ENCODE data around the gene APCDD1. TPM values are rescaled to one million over a fixed set of nuclear protein-coding genes. Genes with fewer than 3 reads are reported as not detected.

The APCDD1 gene
- total and polyA plus RNA-seq, 2 experiments from 2014 or later = 69.6 to 114 TPM

DNA sequence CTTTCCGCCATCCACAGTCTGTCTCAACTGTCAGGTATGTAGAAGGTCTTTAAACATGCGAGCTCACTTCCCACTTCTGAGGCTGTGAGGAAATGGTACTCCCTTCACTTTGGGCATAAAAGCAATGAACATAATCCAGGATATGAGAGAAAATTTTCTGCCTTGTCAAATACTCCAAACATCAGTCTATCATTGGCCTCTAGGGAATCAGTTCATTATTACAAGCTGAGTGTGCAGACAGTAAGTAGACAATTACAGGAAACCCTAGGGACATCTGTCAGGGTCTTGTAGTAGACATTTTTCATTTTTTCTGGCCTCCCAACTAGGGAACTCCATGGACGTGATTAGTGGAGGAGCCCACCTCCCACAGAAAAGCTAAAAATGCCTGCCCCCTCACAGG, 13.6 kb upstream of the APCDD1 start:
- DNase-seq (ENCODE audit: low spot score) = no peak
- no peaks in the 10 kb centered on the region for H4K20me1 ChIP-seq (ENCODE audit: insufficient read depth, poor library complexity, severe bottlenecking)
- H3K36me3 ChIP-seq (replicated peaks; ENCODE audit: insufficient read depth, low read depth) = no peaks in the 10 kb centered on the region
- H3K27me3 ChIP-seq = no peaks in the 10 kb centered on the region
- H3K4me3 ChIP-seq = no peak overlapping the region
- no peaks in the 10 kb centered on the region for H3K79me2 ChIP-seq
- no peaks in the 10 kb centered on the region for H3K9me3 ChIP-seq (ENCODE audit: low read depth)
- H3K4me1 ChIP-seq (ENCODE audit: insufficient read depth) = peaks cover 5% of the 10 kb centered on the region
- TF ChIP-seq EZH2phosphoT487 (IDR thresholded peaks at IDR 0.05; ENCODE audit: low read depth, severe bottlenecking, unreplicated experiment) = no peak
- TF ChIP-seq EZH2 (IDR thresholded peaks at IDR 0.05; ENCODE audit: borderline replicate concordance) = no peak
- TF ChIP-seq, protein P1, sequence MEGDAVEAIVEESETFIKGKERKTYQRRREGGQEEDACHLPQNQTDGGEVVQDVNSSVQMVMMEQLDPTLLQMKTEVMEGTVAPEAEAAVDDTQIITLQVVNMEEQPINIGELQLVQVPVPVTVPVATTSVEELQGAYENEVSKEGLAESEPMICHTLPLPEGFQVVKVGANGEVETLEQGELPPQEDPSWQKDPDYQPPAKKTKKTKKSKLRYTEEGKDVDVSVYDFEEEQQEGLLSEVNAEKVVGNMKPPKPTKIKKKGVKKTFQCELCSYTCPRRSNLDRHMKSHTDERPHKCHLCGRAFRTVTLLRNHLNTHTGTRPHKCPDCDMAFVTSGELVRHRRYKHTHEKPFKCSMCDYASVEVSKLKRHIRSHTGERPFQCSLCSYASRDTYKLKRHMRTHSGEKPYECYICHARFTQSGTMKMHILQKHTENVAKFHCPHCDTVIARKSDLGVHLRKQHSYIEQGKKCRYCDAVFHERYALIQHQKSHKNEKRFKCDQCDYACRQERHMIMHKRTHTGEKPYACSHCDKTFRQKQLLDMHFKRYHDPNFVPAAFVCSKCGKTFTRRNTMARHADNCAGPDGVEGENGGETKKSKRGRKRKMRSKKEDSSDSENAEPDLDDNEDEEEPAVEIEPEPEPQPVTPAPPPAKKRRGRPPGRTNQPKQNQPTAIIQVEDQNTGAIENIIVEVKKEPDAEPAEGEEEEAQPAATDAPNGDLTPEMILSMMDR (IDR thresholded peaks at IDR 0.05; ENCODE audit: poor library complexity) = no peak
- 87% methylated on average over 3 of the region's 3 CpGs for WGBS (ENCODE audit: low lambda C conversion rate, missing lambda C conversion rate)
- no peak overlapping the region for H2AFZ ChIP-seq
- H3K27ac ChIP-seq = no peak overlapping the region
- no peaks in the 10 kb centered on the region for H3K9me2 ChIP-seq (replicated peaks; ENCODE audit: insufficient read depth)
- H3K4me2 ChIP-seq = no peak overlapping the region

DNA sequence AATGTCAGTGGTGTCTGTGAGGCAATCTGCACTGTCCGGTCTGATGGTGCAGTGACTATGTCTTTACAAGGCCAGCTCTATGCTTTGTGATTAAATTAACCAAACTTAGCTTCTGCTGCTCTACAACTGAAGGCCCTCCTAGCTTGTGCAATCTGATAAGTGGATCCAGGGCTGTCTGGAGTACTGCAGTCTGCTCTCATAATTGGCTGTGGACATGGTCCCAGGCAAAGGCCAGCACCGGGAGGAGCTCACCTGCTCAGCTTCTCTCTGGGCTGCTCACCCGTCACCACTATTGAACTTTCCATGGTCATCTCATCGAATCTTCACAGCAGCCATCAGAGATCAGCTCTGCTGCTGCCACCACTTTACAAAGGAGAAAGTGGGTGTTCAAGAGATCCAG, 13.0 kb upstream of the APCDD1 start:
- no peaks in the 10 kb centered on the region for H4K20me1 ChIP-seq (ENCODE audit: insufficient read depth, poor library complexity, severe bottlenecking)
- no peaks in the 10 kb centered on the region for H3K79me2 ChIP-seq
- H3K9me3 ChIP-seq (ENCODE audit: low read depth) = no peaks in the 10 kb centered on the region
- H3K4me2 ChIP-seq = no peak overlapping the region
- no peaks in the 10 kb centered on the region for H3K9me2 ChIP-seq (replicated peaks; ENCODE audit: insufficient read depth)
- no peaks in the 10 kb centered on the region for H3K36me3 ChIP-seq (replicated peaks; ENCODE audit: insufficient read depth, low read depth)
- peaks cover 5% of the 10 kb centered on the region for H3K4me1 ChIP-seq (ENCODE audit: insufficient read depth)
- no peaks in the 10 kb centered on the region for H3K27me3 ChIP-seq
- H2AFZ ChIP-seq = no peak overlapping the region
- TF ChIP-seq, protein P1 (IDR thresholded peaks at IDR 0.05; ENCODE audit: poor library complexity) = no peak
- no peak for TF ChIP-seq EZH2phosphoT487 (IDR thresholded peaks at IDR 0.05; ENCODE audit: low read depth, severe bottlenecking, unreplicated experiment)
- no peak for TF ChIP-seq EZH2 (IDR thresholded peaks at IDR 0.05; ENCODE audit: borderline replicate concordance)
- DNase-seq (ENCODE audit: low spot score) = no peak
- 90% methylated on average over 4 of the region's 4 CpGs for WGBS (ENCODE audit: low lambda C conversion rate, missing lambda C conversion rate)
- H3K4me3 ChIP-seq = no peak overlapping the region
- no peak overlapping the region for H3K27ac ChIP-seq

DNA sequence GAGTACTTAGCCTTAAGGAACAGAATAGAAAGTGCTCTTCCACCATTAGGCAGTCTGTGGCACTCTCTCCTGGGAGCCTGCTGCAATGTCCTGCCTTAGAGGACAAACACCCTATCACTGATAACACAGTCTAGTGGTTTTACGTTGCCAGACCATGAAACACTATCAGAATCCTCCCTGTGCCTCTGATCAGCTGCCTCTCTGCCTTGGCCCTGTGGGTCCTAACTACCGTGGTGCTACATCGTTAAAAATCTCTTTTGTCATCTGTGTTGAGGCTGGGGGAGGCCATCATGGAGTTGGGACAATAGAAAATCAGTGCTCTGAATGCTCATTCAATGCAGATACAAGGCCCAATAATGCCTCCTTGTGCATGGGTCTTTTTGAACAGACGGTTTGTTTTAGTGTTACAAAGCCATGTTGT, 11.9 kb upstream of the APCDD1 start:
- WGBS (ENCODE audit: low lambda C conversion rate, missing lambda C conversion rate) = 73% methylated on average over 4 of the region's 4 CpGs
- Histone ChIP-seq H3K27ac (no peak overlapping the region), H3K9me3 (ENCODE audit: low read depth) (no peaks in the 10 kb centered on the region), H3K79me2 (no peaks in the 10 kb centered on the region), H3K27me3 (no peaks in the 10 kb centered on the region), H3K4me3 (no peak overlapping the region), H3K36me3 (replicated peaks; ENCODE audit: insufficient read depth, low read depth) (no peaks in the 10 kb centered on the region), H4K20me1 (ENCODE audit: insufficient read depth, poor library complexity, severe bottlenecking) (no peaks in the 10 kb centered on the region), H3K9me2 (replicated peaks; ENCODE audit: insufficient read depth) (no peaks in the 10 kb centered on the region), H3K4me2 (no peak overlapping the region), H3K4me1 (ENCODE audit: insufficient read depth) (peaks cover 5% of the 10 kb centered on the region), H2AFZ (no peak overlapping the region)
- no peak for DNase-seq (ENCODE audit: low spot score)
- TF ChIP-seq, protein P1 (IDR thresholded peaks at IDR 0.05; ENCODE audit: poor library complexity) = peak; percentile 20
- no peak for TF ChIP-seq EZH2phosphoT487 (IDR thresholded peaks at IDR 0.05; ENCODE audit: low read depth, severe bottlenecking, unreplicated experiment)

DNA sequence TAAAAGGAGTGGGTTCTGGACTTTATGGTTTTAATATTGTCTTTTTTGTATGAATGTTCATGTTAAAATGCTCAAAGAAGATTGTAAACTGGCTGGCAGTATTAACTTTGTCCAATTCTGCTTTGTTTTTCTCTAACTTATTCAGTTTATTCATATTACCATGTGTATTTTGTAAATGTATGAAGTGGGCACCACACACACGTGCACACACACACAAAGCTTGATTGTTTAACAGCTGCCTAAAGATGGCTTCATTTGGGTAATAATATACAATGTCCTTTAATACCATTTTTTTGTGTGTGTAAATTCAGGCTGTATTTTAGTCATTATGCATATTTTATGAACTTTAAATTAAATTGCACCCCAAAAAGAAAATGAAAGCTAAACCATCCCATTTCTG, 11.4 kb upstream of the APCDD1 start:
- Histone ChIP-seq H3K79me2 (no peaks in the 10 kb centered on the region), H4K20me1 (ENCODE audit: insufficient read depth, poor library complexity, severe bottlenecking) (no peaks in the 10 kb centered on the region), H2AFZ (no peak overlapping the region), H3K4me1 (ENCODE audit: insufficient read depth) (peaks cover 5% of the 10 kb centered on the region), H3K4me3 (no peak overlapping the region), H3K9me2 (replicated peaks; ENCODE audit: insufficient read depth) (no peaks in the 10 kb centered on the region), H3K27me3 (no peaks in the 10 kb centered on the region), H3K27ac (no peak overlapping the region), H3K36me3 (replicated peaks; ENCODE audit: insufficient read depth, low read depth) (no peaks in the 10 kb centered on the region), H3K9me3 (ENCODE audit: low read depth) (no peaks in the 10 kb centered on the region), H3K4me2 (no peak overlapping the region)
- WGBS (ENCODE audit: low lambda C conversion rate, missing lambda C conversion rate) = 91% methylated on average over 1 of the region's 1 CpG
- no peak for DNase-seq (ENCODE audit: low spot score)
- TF ChIP-seq, protein P1 (IDR thresholded peaks at IDR 0.05; ENCODE audit: poor library complexity) = no peak
- TF ChIP-seq EZH2 (IDR thresholded peaks at IDR 0.05; ENCODE audit: borderline replicate concordance) (no peak), EZH2phosphoT487 (IDR thresholded peaks at IDR 0.05; ENCODE audit: low read depth, severe bottlenecking, unreplicated experiment) (no peak)

Measured in hepatocyte (in vitro differentiated cells).